Right cardiac atrium (tissue), 5 donors: ENCODE measurements around the gene NOL3. TPM values are rescaled to one million over a fixed set of nuclear protein-coding genes. Genes with fewer than 3 reads are reported as not detected.
A peak's percentile ranks its signal among the peaks of the same experiment; 100 is the strongest.
"Not testable (repeated sequence)": the region's sequence is repeated elsewhere in the genome, so short reads cannot be mapped to it uniquely, and the experiment has no call there.

ENCODE experiments used
- ATAC-seq, 2 donors: fragments of 200-7000 bp; cut with Tn5 transposase; one replicate each; pipeline versions ENCODE4 v1.8.0 to v1.9.1; 2020; ENCODE audit warnings: moderate library complexity in 2 of 2, mild to moderate bottlenecking in 1 of 2
- DNase-seq, 3 donors: peaks; one replicate each; pipeline ENCODE4 v3.0.0-alpha.2; 2020
- H3K27ac ChIP-seq: one replicate; pipeline ENCODE4 v1.5.1; 2013; ENCODE audit warnings: mild to moderate bottlenecking, low read length, control low read depth, moderate library complexity
- H3K27me3 ChIP-seq: one replicate; pipeline ENCODE4 v1.6.1; 2013; ENCODE audit not compliant: control insufficient read depth, insufficient read depth
- H3K4me1 ChIP-seq: one replicate; pipeline ENCODE4 v1.6.1; 2013; ENCODE audit warnings: low read length; ENCODE audit not compliant: control insufficient read depth, insufficient read depth
- H3K4me3 ChIP-seq: one replicate; pipeline ENCODE4 v1.5.1; 2013; ENCODE audit warnings: low read length, control low read depth
- H3K9me3 ChIP-seq: one replicate; pipeline ENCODE4 v1.6.1; 2013; ENCODE audit warnings: low read length; ENCODE audit not compliant: control insufficient read depth
- WGBS: extraction: QIAGEN DNeasy Blood & Tissue Kit; methylation state at CpG from one replicate; pipeline ENCODE4 v1.1.7; 2013; 5-methylcytosine and 5-hydroxymethylcytosine counted together
- intact Hi-C, 4 donors: fragments of 100-400 bp; cut with DNase I; formaldehyde crosslinking; loops; one replicate each; pipeline versions ENCODE4 v1.11.0 to v1.14.0; 2022 to 2023
- long read RNA-seq, 4 donors: library from polyadenylated mRNA; unstranded; transcript quantifications; one replicate each; pipeline ENCODE4 v2.0.0, GENCODE V29; 2020 to 2021
- polyA plus RNA-seq: library from polyadenylated mRNA; stranded (reverse); fragments of 200-250 nt; gene quantifications from one replicate; pipeline ENCODE4 v1.2.3, GENCODE V29; 2013
- total RNA-seq, 4 donors: library from RNA; stranded (reverse); fragmentation: NEBNext Ultra II Directional; extraction: Animal tissue kit (Norgen Biotek cat#: 25700); gene quantifications; one replicate each; pipeline ENCODE4 v1.2.1, GENCODE V29; 2021
- donor health status: healthy with polysubstance abuse.
- donor health status: DM: no; HTN: yes; CAD: no.
- donor health status: DM: no; HTN: no; CAD: no.
- donor health status: DM: no; HTN: yes; CAD: no; lungs with severe emphysema.
- donor health status: DM: yes; HTN: yes; CAD: no.

NOL3 gene
- total RNA-seq: 100 to 1,000 TPM in 3 of 4 donors, 10 to 100 TPM in 1; 67.5 to 125 (median 107) TPM
- 133 TPM for polyA plus RNA-seq
- long read RNA-seq, donor 1, transcript NOL3-201 (4 exons, 1,394 nt): minor isoform, 6 of 332 reads
- long read RNA-seq, donor 1, transcript NOL3-211 (4 exons, 1,351 nt): major isoform, 10 of 332 reads
- long read RNA-seq, donor 1, partial matches to known transcripts: 291 of 332 reads
- long read RNA-seq, donor 1, other reads (novel, unspliced or antisense): 20 of 332 reads
- long read RNA-seq, donor 2, partial matches to known transcripts: 123 of 137 reads
- long read RNA-seq, donor 2, other reads (novel, unspliced or antisense): 7 of 137 reads
- long read RNA-seq, donor 3, transcript NOL3-201 (4 exons, 1,394 nt): major isoform, 11 of 242 reads
- long read RNA-seq, donor 3, partial matches to known transcripts: 198 of 242 reads
- long read RNA-seq, donor 3, other reads (novel, unspliced or antisense): 23 of 242 reads
- long read RNA-seq, donor 4, transcript NOL3-211 (4 exons, 1,351 nt): minor isoform, 5 of 136 reads
- long read RNA-seq, donor 4, transcript NOL3-201 (4 exons, 1,394 nt): major isoform, 6 of 136 reads
- long read RNA-seq, donor 4, partial matches to known transcripts: 111 of 136 reads
- long read RNA-seq, donor 4, other reads (novel, unspliced or antisense): 13 of 136 reads

GRCh38 chr16:67170168-67170948 is at the start of gene NOL3:
Gene NOL3 (plus strand): TSS chr16:67170538.
- H3K27ac ChIP-seq: peak within 1 kb of the TSS; percentile 90
- WGBS: 1% methylated on average over 50 of the region's 50 CpGs
- H3K4me3 ChIP-seq: peak within 1 kb of the TSS; percentile 57
- intact Hi-C loops: no loop called here
- ATAC-seq (peak; percentile 75 to 77), DNase-seq (peak; percentile 89 to 95 (median 95))
- peaks cover 5% of the 10 kb centered on the region for H3K4me1 ChIP-seq
- H3K9me3 ChIP-seq: no peaks in the 10 kb centered on the region
- H3K27me3 ChIP-seq: no peaks in the 10 kb centered on the region

GRCh38 chr16:67122799-67123198 is 47.5 kb upstream of the NOL3 start:
- DNase-seq, intact Hi-C loops, H3K27ac ChIP-seq, H3K9me3 ChIP-seq, ATAC-seq, H3K4me3 ChIP-seq, H3K4me1 ChIP-seq, H3K27me3 ChIP-seq: not testable (repeated sequence)
- WGBS: 97% methylated on average over 5 of the region's 5 CpGs

GRCh38 chr16:67128417-67128816 is 41.9 kb upstream of the NOL3 start:
- Histone ChIP-seq H3K4me1 (no peaks in the 10 kb centered on the region), H3K4me3 (no peak overlapping the region), H3K9me3 (no peaks in the 10 kb centered on the region), H3K27ac (no peak overlapping the region), H3K27me3 (no peaks in the 10 kb centered on the region)
- ATAC-seq (no peak), DNase-seq (no peak)
- intact Hi-C loops: no loop called here

- intact Hi-C loops: no loop called here
- H3K9me3 ChIP-seq: no peaks in the 10 kb centered on the region
- H3K4me3 ChIP-seq: no peak overlapping the region
- DNase-seq: no peak
- H3K4me1 ChIP-seq: no peaks in the 10 kb centered on the region
- no peak overlapping the region for H3K27ac ChIP-seq
- 94% methylated on average over 3 of the region's 3 CpGs for WGBS
- H3K27me3 ChIP-seq: no peaks in the 10 kb centered on the region
- ATAC-seq: no peak
Measured at GRCh38 chr16:67128887-67129286, 41.5 kb upstream of the NOL3 start.

GRCh38 chr16:67129422-67129821 is 40.9 kb upstream of the NOL3 start:
- Histone ChIP-seq H3K9me3 (no peaks in the 10 kb centered on the region), H3K4me1 (no peaks in the 10 kb centered on the region), H3K27me3 (no peaks in the 10 kb centered on the region), H3K4me3 (no peak overlapping the region), H3K27ac (no peak overlapping the region)
- no peak for ATAC-seq
- no peak for DNase-seq
- WGBS: 87% methylated on average over 3 of the region's 3 CpGs
- intact Hi-C loops: no loop called here

GRCh38 chr16:67137605-67138004 is 32.7 kb upstream of the NOL3 start:
- ATAC-seq: no peak
- WGBS: 46% methylated on average over 3 of the region's 3 CpGs

GRCh38 chr16:67141391-67141790 is 28.9 kb upstream of the NOL3 start:
- 97% methylated on average over 13 of the region's 13 CpGs for WGBS
- DNase-seq: peak in 1 of 3 donors; percentile 16
- intact Hi-C loops: no loop called here
- Histone ChIP-seq H3K9me3 (no peaks in the 10 kb centered on the region), H3K27ac (no peak overlapping the region), H3K4me3 (no peak overlapping the region), H3K4me1 (no peaks in the 10 kb centered on the region), H3K27me3 (no peaks in the 10 kb centered on the region)
- no peak for ATAC-seq

More at GRCh38 chr16:67137605-67138004, 32.7 kb upstream of the NOL3 start:
- Histone ChIP-seq H3K27me3 (no peaks in the 10 kb centered on the region), H3K9me3 (no peaks in the 10 kb centered on the region), H3K27ac (no peak overlapping the region), H3K4me3 (no peak overlapping the region), H3K4me1 (no peaks in the 10 kb centered on the region)
- intact Hi-C loops: no loop called here
- no peak for DNase-seq

GRCh38 chr16:67142342-67142741 is 28.0 kb upstream of the NOL3 start:
- H3K4me1 ChIP-seq: no peaks in the 10 kb centered on the region
- H3K27ac ChIP-seq: no peak overlapping the region
- DNase-seq (no peak), ATAC-seq (no peak)
- WGBS: 91% methylated on average over 9 of the region's 9 CpGs
- intact Hi-C loops: no loop called here
- H3K27me3 ChIP-seq: no peaks in the 10 kb centered on the region
- no peaks in the 10 kb centered on the region for H3K9me3 ChIP-seq
- no peak overlapping the region for H3K4me3 ChIP-seq

GRCh38 chr16:67144943-67145342 is 25.4 kb upstream of the NOL3 start:
- no peaks in the 10 kb centered on the region for H3K27me3 ChIP-seq
- no peaks in the 10 kb centered on the region for H3K4me1 ChIP-seq
- DNase-seq (no peak), ATAC-seq (no peak)
- no peak overlapping the region for H3K27ac ChIP-seq
- no peaks in the 10 kb centered on the region for H3K9me3 ChIP-seq
- 87% methylated on average over 2 of the region's 2 CpGs for WGBS
- intact Hi-C loops: loop anchor here in 1 of 4 donors (5.0 kb wide), 1 partner anchor 33 kb away; no protein-coding TSS in a partner anchor
- H3K4me3 ChIP-seq: no peak overlapping the region

- Histone ChIP-seq H3K27me3 (no peaks in the 10 kb centered on the region), H3K27ac (no peak overlapping the region), H3K9me3 (no peaks in the 10 kb centered on the region), H3K4me1 (no peaks in the 10 kb centered on the region), H3K4me3 (no peak overlapping the region)
- intact Hi-C loops: loop anchor here in 1 of 4 donors (5.0 kb wide), 1 partner anchor 33 kb away; no protein-coding TSS in a partner anchor
- WGBS: 80% methylated on average over 2 of the region's 2 CpGs
- ATAC-seq (no peak), DNase-seq (no peak)
Measured at GRCh38 chr16:67145746-67146145, 24.6 kb upstream of the NOL3 start.
